ENCODE measurements around the gene RASA3. TPM values are rescaled to one million over a fixed set of nuclear protein-coding genes. Genes with fewer than 3 reads are reported as not detected.

RASA3 gene
- total RNA-seq, 1 experiment from 2014 or later: 22.3 TPM

- ATAC-seq (no peak), DNase-seq (ENCODE audit: low spot score) (peak; percentile 7)
- peaks cover 3% of the 10 kb centered on the region; the same call in 1 of the 2 replicates for H3K36me3 Mint-ChIP-seq
- no peaks in the 10 kb centered on the region for H3K4me1 Mint-ChIP-seq
- H3K4me3 Mint-ChIP-seq: no peak within 1 kb of the TSS
- H3K27ac Mint-ChIP-seq: no peak within 1 kb of the TSS
- ChIA-PET POLR2A (no interaction called here), CTCF (no interaction called here)
- no peak for TF ChIP-seq IRF1 (CRISPR knock-in tag; IDR thresholded peaks at IDR 0.05)
- TF ChIP-seq, protein P1, sequence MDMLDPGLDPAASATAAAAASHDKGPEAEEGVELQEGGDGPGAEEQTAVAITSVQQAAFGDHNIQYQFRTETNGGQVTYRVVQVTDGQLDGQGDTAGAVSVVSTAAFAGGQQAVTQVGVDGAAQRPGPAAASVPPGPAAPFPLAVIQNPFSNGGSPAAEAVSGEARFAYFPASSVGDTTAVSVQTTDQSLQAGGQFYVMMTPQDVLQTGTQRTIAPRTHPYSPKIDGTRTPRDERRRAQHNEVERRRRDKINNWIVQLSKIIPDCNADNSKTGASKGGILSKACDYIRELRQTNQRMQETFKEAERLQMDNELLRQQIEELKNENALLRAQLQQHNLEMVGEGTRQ (CRISPR knock-in tag; IDR thresholded peaks at IDR 0.05): no peak
- no peak for TF ChIP-seq ZBTB21 (CRISPR knock-in tag; IDR thresholded peaks at IDR 0.05; ENCODE audit: borderline replicate concordance)
- no peaks in the 10 kb centered on the region; the same call in 1 of the 2 replicates for H3K27me3 Mint-ChIP-seq (ENCODE audit: low read depth)
- no peaks in the 10 kb centered on the region for H3K9me3 Mint-ChIP-seq
Measured at GRCh38 chr13:113973218-113974164, 158.9 kb downstream of the RASA3 start, which contains the start of gene C13orf46. Gene C13orf46 (minus strand): TSS chr13:113974076. CDS start chr13:113973997, 79 bp downstream.

GRCh38 chr13:113972451-113973217 is 159.8 kb downstream of the RASA3 start:
- no peak for TF ChIP-seq TEAD1 (CRISPR knock-in tag; IDR thresholded peaks at IDR 0.05)
- no peak for TF ChIP-seq ZNF671 (CRISPR knock-in tag; IDR thresholded peaks at IDR 0.05)
- TF ChIP-seq GTF2I (CRISPR knock-in tag; conservative IDR thresholded peaks at IDR 0.05): no peak
- no peak for TF ChIP-seq FOXP1 (CRISPR knock-in tag; IDR thresholded peaks at IDR 0.05; ENCODE audit: borderline replicate concordance)
- TF ChIP-seq, protein P2, sequence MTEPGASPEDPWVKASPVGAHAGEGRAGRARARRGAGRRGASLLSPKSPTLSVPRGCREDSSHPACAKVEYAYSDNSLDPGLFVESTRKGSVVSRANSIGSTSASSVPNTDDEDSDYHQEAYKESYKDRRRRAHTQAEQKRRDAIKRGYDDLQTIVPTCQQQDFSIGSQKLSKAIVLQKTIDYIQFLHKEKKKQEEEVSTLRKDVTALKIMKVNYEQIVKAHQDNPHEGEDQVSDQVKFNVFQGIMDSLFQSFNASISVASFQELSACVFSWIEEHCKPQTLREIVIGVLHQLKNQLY (CRISPR knock-in tag; IDR thresholded peaks at IDR 0.05): no peak
- no peak for TF ChIP-seq NR2C2 (CRISPR knock-in tag; IDR thresholded peaks at IDR 0.05)
- no peak for TF ChIP-seq ZNF121 (CRISPR knock-in tag; IDR thresholded peaks at IDR 0.05)
- TF ChIP-seq KAT7 (CRISPR knock-in tag; IDR thresholded peaks at IDR 0.05; ENCODE audit: borderline replicate concordance): no peak
- ATAC-seq (no peak), DNase-seq (ENCODE audit: low spot score) (peak; percentile 6)
- POLR2A ChIA-PET: no interaction called here
- no peaks in the 10 kb centered on the region; the same call in 1 of the 2 replicates for H3K27me3 Mint-ChIP-seq (ENCODE audit: low read depth)
- no peak overlapping the region for H3K27ac Mint-ChIP-seq
- H3K36me3 Mint-ChIP-seq: peaks cover 3% of the 10 kb centered on the region; the same call in 1 of the 2 replicates
- H3K4me1 Mint-ChIP-seq: no peaks in the 10 kb centered on the region
- H3K4me3 Mint-ChIP-seq: no peak overlapping the region
- CTCF ChIA-PET: no interaction called here
- no peaks in the 10 kb centered on the region for H3K9me3 Mint-ChIP-seq

GRCh38 chr13:113971471-113972231 is 160.8 kb downstream of the RASA3 start:
- POLR2A ChIA-PET: no interaction called here
- DNase-seq (ENCODE audit: low spot score) (peak; percentile 10), ATAC-seq (no peak)
- Mint-ChIP-seq H3K9me3 (no peaks in the 10 kb centered on the region), H3K27ac (no peak overlapping the region), H3K36me3 (no peaks in the 10 kb centered on the region), H3K4me3 (no peak overlapping the region), H3K27me3 (ENCODE audit: low read depth) (no peaks in the 10 kb centered on the region; the same call in 1 of the 2 replicates), H3K4me1 (no peaks in the 10 kb centered on the region)
- TF ChIP-seq ZBTB21 (CRISPR knock-in tag; IDR thresholded peaks at IDR 0.05; ENCODE audit: borderline replicate concordance) (no peak), FOXP4 (CRISPR knock-in tag; IDR thresholded peaks at IDR 0.05) (no peak), PRRX2 (CRISPR knock-in tag; IDR thresholded peaks at IDR 0.05) (no peak), TEAD1 (CRISPR knock-in tag; IDR thresholded peaks at IDR 0.05) (no peak)
- TF ChIP-seq, protein P1 (CRISPR knock-in tag; IDR thresholded peaks at IDR 0.05): no peak
- CTCF ChIA-PET: no interaction called here
